GM19452 (cell line): ENCODE measurements around the gene TRIM43.
"Not testable (repeated sequence)": the region's sequence is repeated elsewhere in the genome, so short reads cannot be mapped to it uniquely, and the experiment has no call there.

Experiments used
- ATAC-seq: cut with Tn5 transposase; IDR thresholded peaks from one replicate; pipeline ENCODE4 v1.9.1; 2021; ENCODE audit not compliant: unreplicated experiment

TRIM43 gene

GRCh38 chr2:95640515-95641288 lies 48.9 kb downstream of the TRIM43 start:
- ATAC-seq = not testable (repeated sequence)

GRCh38 chr2:95641289-95641575 lies 49.4 kb downstream of the TRIM43 start:
- ATAC-seq = not testable (repeated sequence)

- ATAC-seq = not testable (repeated sequence)
These were observed 50.0 kb downstream of the TRIM43 start for GRCh38 chr2:95641787-95642186.

GRCh38 chr2:95642360-95642759 lies 50.6 kb downstream of the TRIM43 start:
- not testable (repeated sequence) for ATAC-seq

- ATAC-seq = not testable (repeated sequence)
These were observed 51.1 kb downstream of the TRIM43 start for GRCh38 chr2:95642951-95643350.

- not testable (repeated sequence) for ATAC-seq
These were observed 53.5 kb downstream of the TRIM43 start for GRCh38 chr2:95645312-95645711.

GRCh38 chr2:95646274-95646994 lies 54.6 kb downstream of the TRIM43 start:
- ATAC-seq = not testable (repeated sequence)

- not testable (repeated sequence) for ATAC-seq
These were observed 57.2 kb downstream of the TRIM43 start for GRCh38 chr2:95648894-95649544.
